Measurements from ENCODE around the gene NIPBL.

DNA sequence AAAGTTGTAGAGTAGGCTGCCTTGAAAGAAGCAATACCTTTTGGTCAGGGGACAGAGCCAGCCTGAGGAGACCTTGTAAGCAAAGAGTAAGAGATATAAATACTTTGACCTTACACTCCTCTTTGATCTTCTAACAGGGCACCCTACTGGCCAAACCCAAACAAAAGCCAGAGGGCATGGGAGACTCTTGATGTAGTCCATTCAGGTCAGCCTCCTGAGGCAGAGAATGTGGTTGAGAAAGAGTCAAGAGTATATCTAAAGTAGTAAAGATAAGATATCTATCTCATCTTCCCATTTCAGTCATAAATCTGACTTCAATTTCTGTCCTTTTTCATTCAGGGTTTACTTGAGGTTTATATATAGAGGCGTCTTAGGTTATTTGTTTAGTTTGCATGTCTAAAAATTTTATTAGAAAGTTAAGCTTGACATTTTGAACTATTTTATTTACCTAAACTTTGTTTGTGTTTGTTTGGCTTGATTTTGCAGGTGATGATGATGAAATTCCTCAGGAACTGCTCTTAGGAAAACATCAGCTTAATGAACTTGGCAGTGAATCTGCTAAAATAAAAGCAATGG is 125.7 kb downstream of the NIPBL start:
- TF ChIP-seq, protein P1, sequence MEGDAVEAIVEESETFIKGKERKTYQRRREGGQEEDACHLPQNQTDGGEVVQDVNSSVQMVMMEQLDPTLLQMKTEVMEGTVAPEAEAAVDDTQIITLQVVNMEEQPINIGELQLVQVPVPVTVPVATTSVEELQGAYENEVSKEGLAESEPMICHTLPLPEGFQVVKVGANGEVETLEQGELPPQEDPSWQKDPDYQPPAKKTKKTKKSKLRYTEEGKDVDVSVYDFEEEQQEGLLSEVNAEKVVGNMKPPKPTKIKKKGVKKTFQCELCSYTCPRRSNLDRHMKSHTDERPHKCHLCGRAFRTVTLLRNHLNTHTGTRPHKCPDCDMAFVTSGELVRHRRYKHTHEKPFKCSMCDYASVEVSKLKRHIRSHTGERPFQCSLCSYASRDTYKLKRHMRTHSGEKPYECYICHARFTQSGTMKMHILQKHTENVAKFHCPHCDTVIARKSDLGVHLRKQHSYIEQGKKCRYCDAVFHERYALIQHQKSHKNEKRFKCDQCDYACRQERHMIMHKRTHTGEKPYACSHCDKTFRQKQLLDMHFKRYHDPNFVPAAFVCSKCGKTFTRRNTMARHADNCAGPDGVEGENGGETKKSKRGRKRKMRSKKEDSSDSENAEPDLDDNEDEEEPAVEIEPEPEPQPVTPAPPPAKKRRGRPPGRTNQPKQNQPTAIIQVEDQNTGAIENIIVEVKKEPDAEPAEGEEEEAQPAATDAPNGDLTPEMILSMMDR (IDR thresholded peaks at IDR 0.05 in 2 of 3, conservative IDR thresholded peaks at IDR 0.05 in 1 of 3; ENCODE audit: control insufficient read depth in 2 of 3, extremely low read depth in 1 of 3, insufficient read depth in 1 of 3, low read depth in 3 of 3, low read length in 3 of 3): no peak
- TF ChIP-seq POLR2A (IDR thresholded peaks at IDR 0.05; ENCODE audit: low read depth, low read length) (no peak), CBX5 (IDR thresholded peaks at IDR 0.05; ENCODE audit: low read depth) (no peak), FOXK2 (IDR thresholded peaks at IDR 0.05) (no peak), NRF1 (conservative IDR thresholded peaks at IDR 0.05; ENCODE audit: low read depth, low read length) (no peak), RCOR1 (conservative IDR thresholded peaks at IDR 0.05; ENCODE audit: low read depth, low read length) (no peak), CREB1 (IDR thresholded peaks at IDR 0.05; ENCODE audit: low read depth) (no peak)
- TF ChIP-seq, protein P2, sequence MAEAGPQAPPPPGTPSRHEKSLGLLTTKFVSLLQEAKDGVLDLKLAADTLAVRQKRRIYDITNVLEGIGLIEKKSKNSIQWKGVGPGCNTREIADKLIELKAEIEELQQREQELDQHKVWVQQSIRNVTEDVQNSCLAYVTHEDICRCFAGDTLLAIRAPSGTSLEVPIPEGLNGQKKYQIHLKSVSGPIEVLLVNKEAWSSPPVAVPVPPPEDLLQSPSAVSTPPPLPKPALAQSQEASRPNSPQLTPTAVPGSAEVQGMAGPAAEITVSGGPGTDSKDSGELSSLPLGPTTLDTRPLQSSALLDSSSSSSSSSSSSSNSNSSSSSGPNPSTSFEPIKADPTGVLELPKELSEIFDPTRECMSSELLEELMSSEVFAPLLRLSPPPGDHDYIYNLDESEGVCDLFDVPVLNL (IDR thresholded peaks at IDR 0.05; ENCODE audit: low read depth, low read length): no peak
